Measurements from ENCODE around the gene SMPD1.

DNA sequence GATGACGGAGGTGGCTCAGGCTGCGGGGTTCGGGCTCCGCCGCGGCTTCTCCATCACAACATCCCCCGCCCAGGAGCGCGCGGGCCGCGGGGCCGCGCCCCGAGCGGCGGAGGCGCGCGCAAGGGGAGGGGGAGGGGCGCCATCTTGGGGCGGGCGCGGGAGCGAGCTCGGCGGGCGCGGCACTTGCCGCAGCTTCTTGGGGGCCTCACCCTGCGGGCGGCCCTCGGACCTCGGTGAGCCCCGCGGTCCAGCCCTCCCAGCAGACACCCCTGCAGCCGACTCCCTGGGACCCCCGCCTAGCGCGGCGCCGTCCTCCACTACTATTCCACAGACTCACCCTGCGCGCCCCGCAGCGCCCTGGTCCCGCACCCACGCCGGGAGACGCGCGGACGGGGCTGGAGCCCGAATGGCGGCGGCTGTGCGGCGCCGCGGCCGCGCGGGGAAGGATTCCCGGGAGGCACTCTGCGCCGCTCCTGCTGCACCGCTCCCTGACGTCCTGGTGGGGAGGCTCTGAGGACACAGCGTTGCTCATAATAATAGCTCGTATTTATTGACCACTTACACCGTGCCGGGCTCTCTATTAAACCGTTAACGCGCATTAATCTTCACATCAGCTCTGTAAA is 28.8 kb downstream of the SMPD1 start, which contains the start of gene APBB1:
- TF ChIP-seq RAD21 (IDR thresholded peaks at IDR 0.05; ENCODE audit: low read length) (peak; percentile 24; the same call in 1 of the 2 replicates), CTCF (conservative IDR thresholded peaks at IDR 0.05; ENCODE audit: low read depth, low read length) (0 out of 2 replicates have a peak, but pooled peaks have one; percentile 12), FOS (IDR thresholded peaks at IDR 0.05; ENCODE audit: low read depth, low read length) (no peak), CEBPB (IDR thresholded peaks at IDR 0.05; ENCODE audit: low read depth, low read length) (no peak), SMC3 (IDR thresholded peaks at IDR 0.05; ENCODE audit: low read depth, low read length) (no peak), POLR2A (IDR thresholded peaks at IDR 0.05; ENCODE audit: low read depth, low read length) (no peak), MAFK (IDR thresholded peaks at IDR 0.05; ENCODE audit: low read depth, low read length) (no peak), NFE2L2 (IDR thresholded peaks at IDR 0.05; ENCODE audit: low read depth, low read length) (no peak)
- TF ChIP-seq, protein P1, sequence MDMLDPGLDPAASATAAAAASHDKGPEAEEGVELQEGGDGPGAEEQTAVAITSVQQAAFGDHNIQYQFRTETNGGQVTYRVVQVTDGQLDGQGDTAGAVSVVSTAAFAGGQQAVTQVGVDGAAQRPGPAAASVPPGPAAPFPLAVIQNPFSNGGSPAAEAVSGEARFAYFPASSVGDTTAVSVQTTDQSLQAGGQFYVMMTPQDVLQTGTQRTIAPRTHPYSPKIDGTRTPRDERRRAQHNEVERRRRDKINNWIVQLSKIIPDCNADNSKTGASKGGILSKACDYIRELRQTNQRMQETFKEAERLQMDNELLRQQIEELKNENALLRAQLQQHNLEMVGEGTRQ (IDR thresholded peaks at IDR 0.05; ENCODE audit: low read depth, low read length) = no peak
